Epidermal melanocyte (primary cell): ENCODE results near the gene PIK3C2A.
"Not testable (repeated sequence)": the region's sequence is repeated elsewhere in the genome, so short reads cannot be mapped to it uniquely, and the experiment has no call there.

Experiments
- DNase-seq: peaks from one replicate; pipeline ENCODE4 v3.0.0; 2011; ENCODE audit warnings: low spot score; ENCODE audit not compliant: insufficient read length

PIK3C2A gene

GRCh38 chr11:17207317-17208256 is at the start of gene PIK3C2A:
PIK3C2A (minus strand) TSS chr11:17207986; CDS start chr11:17169741, 38,245 bp downstream.
- peak; percentile 85 for DNase-seq

GRCh38 chr11:17257196-17257595 is 49.4 kb upstream of the PIK3C2A start:
- no peak for DNase-seq

GRCh38 chr11:17256512-17256911 is 48.7 kb upstream of the PIK3C2A start:
- DNase-seq, result no peak

- DNase-seq, result no peak
These were observed 44.9 kb upstream of the PIK3C2A start for GRCh38 chr11:17252704-17253103.

GRCh38 chr11:17250561-17251350 is 43.0 kb upstream of the PIK3C2A start:
- DNase-seq, result no peak

GRCh38 chr11:17244046-17244445 is 36.3 kb upstream of the PIK3C2A start:
- no peak for DNase-seq

GRCh38 chr11:17242954-17243353 is 35.2 kb upstream of the PIK3C2A start:
- DNase-seq, result not testable (repeated sequence)

- no peak for DNase-seq
These were observed 33.0 kb upstream of the PIK3C2A start for GRCh38 chr11:17240780-17241179.

- not testable (repeated sequence) for DNase-seq
These were observed 32.1 kb upstream of the PIK3C2A start for GRCh38 chr11:17239927-17240326.

GRCh38 chr11:17238377-17238776 is 30.6 kb upstream of the PIK3C2A start:
- no peak for DNase-seq

- no peak for DNase-seq
These were observed 25.3 kb upstream of the PIK3C2A start for GRCh38 chr11:17233101-17233500.

GRCh38 chr11:17230867-17231851 is 23.4 kb upstream of the PIK3C2A start:
- DNase-seq, result no peak

GRCh38 chr11:17229481-17230152 is 21.8 kb upstream of the PIK3C2A start:
- no peak for DNase-seq

GRCh38 chr11:17228186-17228925 is 20.6 kb upstream of the PIK3C2A start:
- DNase-seq, result not testable (repeated sequence)

- DNase-seq, result no peak
These were observed 16.9 kb upstream of the PIK3C2A start for GRCh38 chr11:17224727-17225126.

GRCh38 chr11:17221968-17222367 is 14.2 kb upstream of the PIK3C2A start:
- DNase-seq, result no peak

GRCh38 chr11:17219016-17219415 is 11.2 kb upstream of the PIK3C2A start:
- no peak for DNase-seq

- DNase-seq, result no peak
These were observed 10.6 kb upstream of the PIK3C2A start for GRCh38 chr11:17218403-17218802.

GRCh38 chr11:17217401-17217800 is 9.6 kb upstream of the PIK3C2A start:
- no peak for DNase-seq

- no peak for DNase-seq
These were observed 6.6 kb upstream of the PIK3C2A start for GRCh38 chr11:17214338-17214737.
